Left colon (tissue), 2 donors: ENCODE data around the gene ATP6V1C2. TPM values are rescaled to one million over a fixed set of nuclear protein-coding genes. Genes with fewer than 3 reads are reported as not detected.
A peak's percentile ranks its signal among the peaks of the same experiment; 100 is the strongest.

Source experiments
- ATAC-seq: fragments of 200-7000 bp; cut with Tn5 transposase; one replicate; pipeline ENCODE4 v1.9.1; 2020; ENCODE audit warnings: mild to moderate bottlenecking, moderate library complexity
- DNase-seq, 2 donors: peaks; one replicate each; pipeline ENCODE4 v3.0.0-alpha.2; 2020
- intact Hi-C, 2 donors: fragments of 100-400 bp; cut with DNase I in 1 of 2; cut with micrococcal nuclease in 1 of 2; formaldehyde crosslinking; loops; one replicate each; pipeline versions ENCODE4 v1.11.2 to v1.14.0; 2022; cut with DNase I, micrococcal nuclease
- long read RNA-seq: library from polyadenylated mRNA; unstranded; transcript quantifications from one replicate; pipeline ENCODE4 v2.0.0, GENCODE V29; 2021
- total RNA-seq, 2 donors: library from RNA; stranded (reverse); fragmentation: NEBNext Ultra II Directional; extraction: Animal tissue kit (Norgen Biotek cat#: 25700); gene quantifications; one replicate each; pipeline ENCODE4 v1.2.1, GENCODE V29; 2021
- donor health status: DM: no; HTN: no; CAD: no.
- donor health status: DM: yes; HTN: yes; CAD: no.

ATP6V1C2 gene
- total RNA-seq: 1 to 10 TPM; 1.5 to 1.7 TPM
- long read RNA-seq, partial matches to known transcripts: 0 of 3 reads
- long read RNA-seq, other reads (novel, unspliced or antisense): 0 of 3 reads

- ATAC-seq (peak; percentile 97), DNase-seq (peak; percentile 65 to 84)
- intact Hi-C loops: no loop called here
Measured at GRCh38 chr2:10721396-10722251, at the start of gene ATP6V1C2. ATP6V1C2 (plus strand) TSS chr2:10721630; CDS start chr2:10722850, 1,220 bp downstream.

GRCh38 chr2:10675131-10675530 lies 46.3 kb upstream of the ATP6V1C2 start:
- ATAC-seq (no peak), DNase-seq (no peak)
- intact Hi-C loops: no loop called here

- no peak for ATAC-seq
- intact Hi-C loops: no loop called here
Measured at GRCh38 chr2:10678225-10678624, 43.2 kb upstream of the ATP6V1C2 start.

GRCh38 chr2:10680214-10680613 lies 41.2 kb upstream of the ATP6V1C2 start:
- DNase-seq: no peak
- no peak for ATAC-seq
- intact Hi-C loops: no loop called here

More at GRCh38 chr2:10678225-10678624, 43.2 kb upstream of the ATP6V1C2 start:
- DNase-seq: no peak

- intact Hi-C loops: no loop called here
- ATAC-seq (no peak), DNase-seq (no peak)
Measured at GRCh38 chr2:10680957-10681356, 40.5 kb upstream of the ATP6V1C2 start.

GRCh38 chr2:10686176-10686730 lies 35.2 kb upstream of the ATP6V1C2 start:
- DNase-seq: no peak
- ATAC-seq: no peak

GRCh38 chr2:10688921-10689807 lies 32.3 kb upstream of the ATP6V1C2 start:
- DNase-seq (peak; percentile 40 to 45), ATAC-seq (peak; percentile 68)

More at GRCh38 chr2:10686176-10686730, 35.2 kb upstream of the ATP6V1C2 start:
- intact Hi-C loops: no loop called here

GRCh38 chr2:10691521-10691920 lies 29.9 kb upstream of the ATP6V1C2 start:
- no peak for ATAC-seq
- intact Hi-C loops: no loop called here
- DNase-seq: no peak

More at GRCh38 chr2:10688921-10689807, 32.3 kb upstream of the ATP6V1C2 start:
- intact Hi-C loops: no loop called here

- intact Hi-C loops: no loop called here
- ATAC-seq (no peak), DNase-seq (no peak)
Measured at GRCh38 chr2:10700078-10700803, 21.2 kb upstream of the ATP6V1C2 start.

GRCh38 chr2:10704034-10704594 lies 17.3 kb upstream of the ATP6V1C2 start:
- DNase-seq (no peak), ATAC-seq (no peak)
- intact Hi-C loops: no loop called here

GRCh38 chr2:10706033-10706432 lies 15.4 kb upstream of the ATP6V1C2 start:
- intact Hi-C loops: no loop called here
- DNase-seq (no peak), ATAC-seq (no peak)

GRCh38 chr2:10707831-10708230 lies 13.6 kb upstream of the ATP6V1C2 start:
- ATAC-seq (no peak), DNase-seq (no peak)
- intact Hi-C loops: no loop called here

- peak; percentile 94 for ATAC-seq
- intact Hi-C loops: no loop called here
- peak in 1 of 2 donors; percentile 30 for DNase-seq
Measured at GRCh38 chr2:10709290-10709939, 12.0 kb upstream of the ATP6V1C2 start.

GRCh38 chr2:10712185-10712809 lies 9.1 kb upstream of the ATP6V1C2 start:
- no peak for ATAC-seq

GRCh38 chr2:10716581-10716980 lies 4.8 kb upstream of the ATP6V1C2 start:
- ATAC-seq: no peak
- intact Hi-C loops: no loop called here
- no peak for DNase-seq

More at GRCh38 chr2:10712185-10712809, 9.1 kb upstream of the ATP6V1C2 start:
- intact Hi-C loops: no loop called here
- no peak for DNase-seq

- DNase-seq (no peak), ATAC-seq (no peak)
- intact Hi-C loops: no loop called here
Measured at GRCh38 chr2:10717628-10718027, 3.8 kb upstream of the ATP6V1C2 start.

GRCh38 chr2:10720306-10720705 lies 1.1 kb upstream of the ATP6V1C2 start:
- DNase-seq (no peak), ATAC-seq (no peak)
- intact Hi-C loops: no loop called here
